Hematopoietic multipotent progenitor cell treated with erythropoietin and hydrocortisone succinate and interleukin-3 and kit ligand, for 4 days (in vitro differentiated cells): ENCODE results near the gene SLC16A13.

Experiments
- DNase-seq: peaks from one replicate; pipeline ENCODE4 v3.0.0-alpha.2; 2015

Gene SLC16A13

GRCh38 chr17:7014261-7014994 is 21.4 kb upstream of the SLC16A13 start:
- DNase-seq: peak; percentile 99

GRCh38 chr17:7014995-7015958 is 20.5 kb upstream of the SLC16A13 start:
- peak; percentile 77 for DNase-seq

- DNase-seq: no peak
Measured at GRCh38 chr17:7016418-7016817, 19.4 kb upstream of the SLC16A13 start.

GRCh38 chr17:7016886-7017826 is 18.7 kb upstream of the SLC16A13 start:
- no peak for DNase-seq

- DNase-seq: peak; percentile 73
Measured at GRCh38 chr17:7017827-7018200, 18.0 kb upstream of the SLC16A13 start.

GRCh38 chr17:7018331-7018964 is 17.4 kb upstream of the SLC16A13 start:
- no peak for DNase-seq

- no peak for DNase-seq
Measured at GRCh38 chr17:7019367-7019766, 16.4 kb upstream of the SLC16A13 start.

GRCh38 chr17:7019839-7020519 is 15.8 kb upstream of the SLC16A13 start:
- no peak for DNase-seq

- no peak for DNase-seq
Measured at GRCh38 chr17:7020894-7021664, 14.7 kb upstream of the SLC16A13 start.

- peak; percentile 92 for DNase-seq
Measured at GRCh38 chr17:7021993-7022778, 13.6 kb upstream of the SLC16A13 start.

GRCh38 chr17:7022781-7023571 is 12.8 kb upstream of the SLC16A13 start, which contains the start of gene BCL6B:
Gene BCL6B (plus strand): TSS chr17:7023050. CDS start chr17:7023672, 622 bp downstream.
- DNase-seq: no peak

- peak; percentile 97 for DNase-seq
Measured at GRCh38 chr17:7023576-7024401, 12.0 kb upstream of the SLC16A13 start.

GRCh38 chr17:7024402-7024785 is 11.4 kb upstream of the SLC16A13 start:
- no peak for DNase-seq

GRCh38 chr17:7025245-7025644 is 10.6 kb upstream of the SLC16A13 start:
- DNase-seq: no peak

GRCh38 chr17:7026471-7027115 is 9.2 kb upstream of the SLC16A13 start:
- no peak for DNase-seq

- DNase-seq: no peak
Measured at GRCh38 chr17:7027335-7027734, 8.5 kb upstream of the SLC16A13 start.

GRCh38 chr17:7029096-7029495 is 6.7 kb upstream of the SLC16A13 start:
- no peak for DNase-seq

GRCh38 chr17:7029659-7030058 is 6.2 kb upstream of the SLC16A13 start:
- peak; percentile 68 for DNase-seq
